OCI-LY3 (cell line): ENCODE results near the gene RHOB.

Source experiments
- CTCF ChIP-seq: fragments of 200-600, 300-600 bp; sonication (generic); IDR thresholded peaks from 2 replicates; pipeline ENCODE4 v1.5.1; 2014; ENCODE audit warnings: antibody characterized with exemption, low read length, low read depth
- EZH2phosphoT487 ChIP-seq: fragments of 200-600 bp; shearing (Covaris generic); IDR thresholded peaks from 2 replicates; pipeline ENCODE4 v1.6.1; 2018; ENCODE audit warnings: antibody characterized with exemption, mixed run types, low read depth

GRCh38 chr2:20448977-20449306 lies 2.1 kb downstream of the RHOB start:
- TF ChIP-seq CTCF (no peak), EZH2phosphoT487 (no peak)
